ENCODE measurements around the gene KCNH8.

Gene KCNH8

GRCh38 chr3:19254784-19255338, 106.6 kb downstream of the KCNH8 start:
- no peak for DNase-seq

DNA sequence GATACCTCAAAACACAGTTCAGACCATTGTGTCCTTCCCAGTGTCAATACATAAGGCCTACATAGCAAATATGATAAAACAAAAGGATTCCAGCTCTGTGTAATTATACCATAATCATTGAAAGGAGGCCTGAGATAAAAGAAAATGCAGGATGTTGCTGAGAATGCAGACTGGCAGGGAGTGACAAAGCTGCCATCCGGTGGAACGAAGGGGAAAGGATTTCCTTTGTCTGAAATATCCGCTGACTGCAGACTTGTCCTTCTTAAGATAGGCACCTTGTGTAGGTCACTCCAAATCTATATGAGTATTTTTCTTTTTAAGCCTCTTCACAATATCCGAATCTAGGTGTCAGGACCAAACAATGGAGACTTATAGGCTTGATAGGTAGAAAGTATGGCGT, 108.0 kb downstream of the KCNH8 start:
- DNase-seq: no peak

- DNase-seq: no peak
Observed at GRCh38 chr3:19263606-19264005, 115.3 kb downstream of the KCNH8 start.

DNA sequence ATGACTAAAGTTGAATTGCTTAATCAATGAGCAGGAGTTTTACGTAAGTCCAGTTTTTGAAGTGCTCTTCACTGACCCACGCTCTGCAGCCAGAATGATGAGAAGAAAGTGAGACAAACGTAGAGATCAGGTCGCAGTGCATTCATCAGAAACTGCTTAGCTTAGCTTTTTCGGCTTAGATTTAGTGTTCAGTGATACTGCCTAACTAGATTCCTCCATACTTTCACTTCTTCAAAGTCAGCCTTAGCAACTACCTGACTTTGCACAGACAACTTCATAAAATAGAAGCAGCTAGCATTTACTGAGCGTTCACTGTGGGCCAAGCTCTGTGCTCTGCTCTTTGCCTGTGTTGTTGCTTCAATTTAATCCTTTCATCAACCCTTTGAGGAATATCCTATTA, 116.1 kb downstream of the KCNH8 start:
- DNase-seq: no peak

DNA sequence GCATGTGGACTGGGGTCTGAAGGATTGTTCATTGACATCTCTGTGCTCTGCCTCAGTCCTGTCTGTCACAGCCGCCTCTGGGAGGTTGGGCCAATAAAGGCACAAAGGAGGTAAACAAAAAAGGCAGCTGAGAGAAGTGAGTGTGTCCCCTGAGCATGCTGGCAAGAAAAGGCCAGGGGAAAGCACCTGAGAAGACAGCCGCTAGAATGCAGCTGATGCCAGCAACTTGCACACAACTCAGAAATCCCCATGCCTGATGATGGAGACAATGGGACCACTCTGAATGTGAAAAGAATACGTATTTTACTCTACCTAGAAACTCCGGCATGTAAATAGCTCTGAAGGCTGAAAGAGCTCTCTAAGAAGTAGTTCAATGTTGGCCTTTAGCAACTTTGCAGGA, 118.7 kb downstream of the KCNH8 start:
- DNase-seq: no peak

DNA sequence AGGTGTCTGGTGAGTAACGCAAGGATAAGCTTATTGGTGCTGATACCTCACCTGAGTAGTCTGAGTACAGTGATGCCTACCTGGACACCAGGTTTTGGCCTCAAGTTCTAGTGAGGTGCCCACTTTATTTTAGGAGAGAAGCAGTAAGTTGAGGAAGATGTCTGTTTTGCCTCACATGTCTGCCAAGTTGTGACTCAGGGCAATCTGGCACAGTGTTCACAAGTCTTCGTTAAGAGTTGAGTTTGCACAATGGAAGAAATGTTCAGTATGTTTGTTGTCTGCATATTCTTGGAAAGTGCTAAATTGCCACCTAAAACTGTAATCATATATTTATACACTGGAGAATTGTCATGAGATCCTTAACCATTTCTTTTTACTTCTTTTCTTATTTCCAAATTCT, 122.2 kb downstream of the KCNH8 start:
- DNase-seq: no peak

DNA sequence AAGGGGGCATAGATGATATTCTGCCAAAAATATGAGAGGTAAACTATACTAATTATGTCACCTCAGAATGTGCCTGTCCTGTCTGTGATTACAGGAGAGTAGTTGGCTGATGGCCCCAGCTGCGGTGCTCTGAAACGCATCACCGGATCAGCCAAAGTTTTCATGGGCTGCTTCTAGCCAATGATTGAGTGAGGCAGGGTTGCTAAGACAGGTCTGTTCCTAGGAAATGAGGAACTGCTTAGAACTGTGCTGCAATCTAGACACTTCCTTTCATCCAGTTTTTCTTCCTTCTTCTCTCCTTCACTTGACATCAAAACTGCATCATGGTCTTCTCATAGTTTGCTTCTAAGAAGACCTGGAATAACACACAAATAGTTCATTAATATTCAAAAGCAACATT, 124.0 kb downstream of the KCNH8 start:
- DNase-seq: no peak

DNA sequence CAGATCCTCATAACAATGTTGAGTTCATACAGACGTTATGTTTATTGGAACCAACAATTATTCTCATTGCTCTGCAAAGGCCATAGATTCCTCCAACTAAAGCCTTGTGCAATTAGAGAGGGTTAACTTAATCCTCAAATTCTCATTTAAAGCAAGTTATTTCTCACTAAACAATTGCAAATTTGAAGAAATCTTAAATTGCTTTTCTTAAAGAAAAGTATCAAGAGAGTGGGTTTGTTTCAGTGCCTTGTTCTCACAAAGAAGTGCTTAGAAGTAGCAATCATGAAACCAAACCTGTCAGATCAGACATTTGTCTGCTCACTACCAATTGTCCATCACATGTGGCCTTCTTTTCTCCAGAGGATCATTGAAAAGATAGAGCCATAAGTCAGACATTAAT, 124.8 kb downstream of the KCNH8 start:
- no peak for DNase-seq

GRCh38 chr3:19274576-19274975, 126.3 kb downstream of the KCNH8 start:
- DNase-seq: no peak

GRCh38 chr3:19284974-19285373, 136.7 kb downstream of the KCNH8 start:
- DNase-seq: no peak

DNA sequence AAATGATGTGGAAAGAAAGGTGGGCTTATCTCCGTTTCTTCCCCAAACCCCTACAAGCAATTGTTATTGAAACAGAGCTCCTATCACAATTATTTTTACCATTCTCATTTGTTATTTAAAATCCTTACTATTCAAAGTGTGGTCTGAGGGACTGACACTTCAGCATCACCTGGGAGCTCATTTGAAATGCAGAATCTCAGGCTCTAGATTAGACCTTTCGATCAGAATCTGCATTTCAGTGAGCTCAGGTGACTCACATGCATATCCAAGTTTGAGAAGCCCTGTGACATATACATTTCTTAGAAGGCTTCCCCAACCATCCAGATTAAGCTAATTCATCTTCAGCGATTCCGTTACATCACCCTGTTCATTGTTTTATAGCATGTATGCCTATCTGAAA, 145.0 kb downstream of the KCNH8 start:
- DNase-seq: no peak

- DNase-seq: no peak
Observed at GRCh38 chr3:19295208-19295607, 146.9 kb downstream of the KCNH8 start.

DNA sequence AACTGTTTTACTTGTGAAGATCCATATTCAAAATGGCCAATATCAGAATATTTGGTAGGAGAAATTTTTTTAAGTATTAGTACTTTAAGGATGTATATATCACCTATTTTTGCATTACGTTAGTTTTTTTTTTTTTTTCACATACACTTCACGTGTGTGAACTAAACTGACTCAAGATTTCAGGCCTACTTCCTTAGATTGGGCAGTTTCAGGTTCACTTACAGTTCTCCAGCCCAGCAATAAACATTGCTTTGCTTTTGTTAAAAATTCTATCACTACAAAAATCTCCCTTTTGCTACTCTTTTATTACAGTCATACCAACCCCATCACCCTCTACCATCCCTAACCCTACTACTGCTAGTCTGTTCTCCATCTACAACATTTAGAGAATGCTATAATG, 183.6 kb downstream of the KCNH8 start:
- DNase-seq: no peak

DNA sequence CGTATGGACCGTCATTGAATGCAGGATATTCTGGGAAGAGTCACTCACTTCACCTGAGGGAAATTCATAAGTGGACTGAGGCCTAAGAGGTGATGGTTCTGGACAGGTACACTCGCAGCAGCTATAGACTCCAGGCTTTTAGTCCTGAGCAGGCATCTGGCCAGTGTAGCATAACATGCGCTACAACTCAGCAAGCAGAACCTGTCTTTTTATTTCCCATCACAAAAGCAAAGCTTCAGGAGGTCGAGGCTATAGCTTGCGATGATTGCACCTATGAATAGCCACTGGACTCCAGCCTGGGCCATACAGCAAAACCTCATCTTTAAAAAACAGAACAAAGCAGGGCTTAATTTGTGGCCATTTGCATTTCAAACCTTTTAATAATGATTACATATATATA, 185.8 kb downstream of the KCNH8 start:
- DNase-seq: no peak

DNA sequence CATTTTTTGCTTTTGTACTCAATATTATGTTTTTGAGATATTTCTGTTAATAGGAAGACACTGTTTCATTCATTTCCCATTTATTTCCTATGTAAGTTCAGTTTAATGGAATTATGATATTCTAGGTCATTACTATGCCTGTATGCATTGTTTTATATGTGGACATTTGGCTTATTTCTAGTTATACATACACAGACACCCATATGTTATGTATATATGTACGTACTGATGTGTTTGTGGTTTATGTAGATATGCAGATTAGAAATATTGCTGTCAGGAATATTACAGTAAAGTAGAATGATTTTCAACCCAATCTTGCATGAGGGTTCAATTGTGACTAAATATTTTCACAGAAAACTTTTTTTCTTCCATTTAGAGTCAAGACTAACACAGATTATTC, 190.5 kb downstream of the KCNH8 start:
- DNase-seq: no peak

- no peak for DNase-seq
Observed at GRCh38 chr3:19342389-19342788, 194.1 kb downstream of the KCNH8 start.

DNA sequence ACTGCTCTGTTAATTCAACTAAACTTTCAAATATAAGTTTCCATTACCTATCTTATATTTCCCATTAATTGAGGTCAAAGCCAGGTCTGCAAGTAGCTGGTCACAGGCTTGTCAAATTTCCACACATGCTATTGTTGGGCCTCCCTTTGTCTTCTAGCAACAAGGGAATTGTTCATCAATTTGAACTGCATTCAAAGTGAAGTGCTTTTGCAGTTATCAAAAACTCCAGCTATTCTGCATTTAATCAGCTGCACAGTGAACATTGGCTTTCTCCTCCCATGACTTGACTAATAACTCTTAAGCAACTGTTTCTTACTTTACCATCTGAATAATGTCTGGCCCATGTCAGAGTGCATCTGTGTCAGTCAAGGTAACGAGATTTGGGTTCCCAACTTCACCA, 198.4 kb downstream of the KCNH8 start:
- no peak for DNase-seq

- DNase-seq: no peak
Observed at GRCh38 chr3:19347671-19348070, 199.4 kb downstream of the KCNH8 start.

DNA sequence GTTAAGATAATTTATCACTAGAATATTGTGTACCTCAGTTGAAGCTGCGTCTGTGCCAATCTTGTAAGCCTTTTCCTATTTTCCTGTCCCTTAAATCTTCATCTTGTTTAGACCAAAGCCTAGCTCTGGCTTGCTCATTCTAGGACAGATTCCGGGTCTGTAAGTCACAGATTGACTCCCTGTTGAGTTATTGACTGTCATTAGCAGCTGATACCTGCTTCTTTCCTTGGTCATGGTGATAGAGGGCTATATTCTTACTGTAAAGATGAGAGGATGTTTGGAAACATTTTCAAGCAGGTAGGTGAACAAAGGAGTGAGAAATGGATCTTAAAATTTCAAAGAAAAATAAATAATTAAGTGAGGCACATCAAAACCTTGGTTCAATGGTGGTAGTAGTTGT, 200.2 kb downstream of the KCNH8 start:
- DNase-seq: no peak

DNA sequence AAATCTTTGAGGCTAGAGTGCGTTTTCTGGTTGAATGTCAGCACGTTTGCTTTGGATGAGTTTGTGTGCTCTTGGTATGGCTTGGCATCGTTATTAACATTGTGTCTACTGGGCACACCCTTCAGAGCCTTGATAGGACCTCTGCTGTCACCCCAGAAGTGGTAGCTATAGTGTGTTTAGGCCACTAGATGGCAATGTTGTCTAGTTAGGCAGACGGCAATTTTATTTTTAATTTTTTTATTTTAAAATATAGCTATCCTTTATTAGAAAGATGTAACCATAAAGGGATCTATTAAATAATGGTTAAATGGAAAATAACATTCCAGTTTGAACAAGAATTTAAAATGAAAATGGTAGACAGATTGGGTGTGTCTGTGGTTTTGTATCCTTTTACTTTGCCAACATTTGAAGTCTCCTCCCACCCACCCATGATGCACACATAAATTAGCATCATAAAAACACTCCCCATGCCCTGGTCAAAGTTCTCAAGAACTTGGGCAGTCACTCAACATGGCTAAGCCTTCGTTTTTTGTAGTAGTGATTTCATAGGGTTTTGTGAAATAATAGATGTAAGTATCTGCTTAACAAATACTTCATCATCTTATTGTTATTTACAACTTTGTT, 200.7 kb downstream of the KCNH8 start:
- no peak for DNase-seq

DNA sequence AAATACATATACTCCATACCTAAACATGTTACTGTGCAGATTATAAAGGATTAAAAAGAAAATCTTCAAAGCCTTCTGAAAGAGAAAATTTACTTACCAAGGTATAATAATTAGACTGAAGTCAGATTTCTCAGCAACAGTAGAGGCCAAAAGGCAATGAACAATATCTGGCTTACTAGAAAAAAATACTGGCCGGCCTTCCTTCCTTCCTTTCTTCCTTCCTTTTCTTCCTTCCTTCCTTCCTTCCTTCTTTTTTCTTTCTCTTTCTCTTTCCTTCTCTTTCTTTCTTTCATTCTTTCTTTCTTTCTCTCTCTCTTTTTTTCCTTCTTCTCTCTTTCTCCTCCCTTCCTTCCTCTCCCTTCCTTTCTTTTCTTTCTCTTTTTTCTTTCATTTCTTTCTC, 209.6 kb downstream of the KCNH8 start:
- DNase-seq: no peak

GRCh38 chr3:19363071-19363470, 214.8 kb downstream of the KCNH8 start:
- no peak for DNase-seq

DNA sequence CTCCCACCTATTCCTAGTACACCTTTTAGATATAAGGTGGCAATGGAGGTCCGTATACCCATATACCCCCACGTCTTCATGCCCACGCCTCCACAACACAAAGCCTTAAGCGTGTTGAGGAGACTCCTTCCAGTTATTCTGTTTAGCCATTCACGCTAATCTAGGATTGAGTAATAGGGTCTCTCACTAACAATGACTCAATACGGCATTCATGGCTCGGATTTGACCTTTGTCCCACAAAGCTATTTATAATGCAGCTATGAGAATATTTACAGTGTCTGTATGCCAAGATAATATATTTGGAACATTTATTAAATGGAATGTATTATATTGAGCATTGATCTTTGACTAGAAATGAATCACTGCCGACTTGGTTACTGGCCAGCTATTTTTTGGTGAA, 215.8 kb downstream of the KCNH8 start:
- no peak for DNase-seq

DNA sequence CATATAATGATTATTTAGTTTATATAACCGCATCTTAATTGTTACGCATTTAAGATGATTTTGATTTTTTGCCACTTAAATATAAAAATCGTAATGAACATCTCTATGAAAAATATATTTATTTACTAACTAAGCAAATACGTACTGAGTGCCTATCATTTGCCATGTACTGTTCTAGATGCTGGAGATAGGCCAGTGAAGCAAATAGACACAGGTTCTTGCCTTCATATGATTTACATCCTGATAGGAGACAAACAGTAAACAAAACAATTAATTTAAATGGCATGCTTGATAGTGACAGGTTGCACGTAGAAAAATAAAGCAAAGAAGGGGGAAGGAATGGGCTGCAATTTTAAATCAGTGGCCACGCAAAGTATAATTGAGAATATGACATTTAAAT, 217.2 kb downstream of the KCNH8 start:
- no peak for DNase-seq

DNA sequence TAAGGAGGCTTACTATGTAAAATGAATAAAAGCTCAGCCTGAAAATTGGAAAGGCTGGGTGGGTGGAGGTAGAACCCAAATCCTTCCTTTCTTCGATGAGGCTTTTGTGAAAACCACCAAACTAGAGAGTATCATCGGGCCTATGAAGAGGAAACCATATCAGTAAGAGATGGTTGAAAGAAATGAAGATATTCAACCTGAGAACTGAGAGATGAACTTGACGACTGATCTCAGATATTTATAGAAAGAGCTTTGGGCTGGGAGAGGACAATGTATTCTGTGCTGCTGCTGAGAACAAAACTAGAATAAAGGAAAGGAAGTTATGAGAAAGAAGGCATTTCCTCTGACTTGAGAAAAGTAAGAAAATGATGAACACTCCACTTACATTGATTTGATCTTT, 236.6 kb downstream of the KCNH8 start:
- DNase-seq: no peak

DNA sequence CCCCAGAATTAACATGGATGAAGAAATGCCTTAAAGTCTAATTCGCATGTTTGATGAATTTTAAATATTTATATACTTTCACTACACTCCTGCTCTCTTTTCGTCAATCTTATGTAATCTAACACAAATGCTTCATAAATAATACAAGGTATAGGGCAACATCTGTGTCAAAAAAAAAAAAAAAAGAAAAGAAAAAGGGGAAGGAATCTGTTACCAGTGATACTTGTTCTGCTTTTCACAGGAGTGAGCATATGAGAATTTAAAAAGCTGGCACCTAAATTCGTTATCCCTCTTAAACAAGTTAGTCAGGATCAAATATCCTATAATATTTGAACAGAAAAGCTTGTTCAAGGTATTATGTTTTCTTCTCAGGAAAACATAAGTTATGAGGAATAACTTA, 243.8 kb downstream of the KCNH8 start:
- DNase-seq: no peak

All from NK-92 treated with Interleukin-12 subunit alpha and Interleukin-12 subunit beta, amount 100 ng/mL, for 24 hours (cell line).